ENCODE data around the gene ELN.
A peak's percentile ranks its signal among the peaks of the same experiment; 100 is the strongest.

Gene ELN

DNA sequence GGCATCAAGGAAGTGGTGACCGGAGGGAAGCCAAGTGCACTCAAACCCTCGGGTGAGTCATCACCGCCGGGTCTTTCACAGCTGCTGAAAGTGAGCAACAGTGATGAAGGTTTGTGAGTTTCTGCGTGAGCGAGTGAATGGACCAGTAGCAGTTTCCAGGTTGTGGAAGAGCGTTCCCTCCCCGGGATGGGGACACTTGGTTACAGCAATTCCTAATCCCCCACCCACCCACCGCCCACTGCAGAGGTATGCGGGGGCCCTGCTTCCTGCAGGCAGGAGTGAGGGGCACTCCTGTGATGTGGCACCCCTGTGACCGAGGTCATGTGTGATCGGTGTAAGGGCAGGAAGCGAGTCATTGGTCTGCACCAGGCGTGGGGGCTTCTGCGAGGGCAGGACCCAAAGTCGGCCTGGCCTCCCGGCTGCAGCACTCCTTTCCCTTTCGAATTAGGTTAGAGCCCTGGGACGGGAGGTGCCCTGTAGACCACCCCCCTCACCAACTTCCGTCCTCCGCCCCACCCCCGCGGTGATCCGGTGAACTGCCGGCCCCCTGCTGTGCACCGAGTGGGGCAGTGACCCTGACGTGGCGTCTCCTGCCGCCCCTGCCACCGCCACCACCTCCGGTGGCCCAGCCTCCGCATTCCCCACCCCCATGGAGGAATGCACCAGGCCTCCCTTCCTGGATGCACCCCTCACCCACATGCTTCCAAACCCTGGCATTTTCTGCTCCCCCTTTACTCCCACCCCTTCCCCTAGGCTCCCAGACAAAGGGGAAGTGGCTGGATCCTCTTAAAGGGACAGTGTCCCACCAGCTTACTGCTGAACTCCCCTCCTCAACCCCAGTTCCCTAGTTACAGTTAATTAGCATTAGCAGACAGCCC is 66.5 kb downstream of the ELN start:
- peak; percentile 97 for DNase-seq (ENCODE audit: low spot score)

GRCh38 chr7:74095135-74095534 is 67.2 kb downstream of the ELN start:
- DNase-seq (ENCODE audit: low spot score): no peak

DNA sequence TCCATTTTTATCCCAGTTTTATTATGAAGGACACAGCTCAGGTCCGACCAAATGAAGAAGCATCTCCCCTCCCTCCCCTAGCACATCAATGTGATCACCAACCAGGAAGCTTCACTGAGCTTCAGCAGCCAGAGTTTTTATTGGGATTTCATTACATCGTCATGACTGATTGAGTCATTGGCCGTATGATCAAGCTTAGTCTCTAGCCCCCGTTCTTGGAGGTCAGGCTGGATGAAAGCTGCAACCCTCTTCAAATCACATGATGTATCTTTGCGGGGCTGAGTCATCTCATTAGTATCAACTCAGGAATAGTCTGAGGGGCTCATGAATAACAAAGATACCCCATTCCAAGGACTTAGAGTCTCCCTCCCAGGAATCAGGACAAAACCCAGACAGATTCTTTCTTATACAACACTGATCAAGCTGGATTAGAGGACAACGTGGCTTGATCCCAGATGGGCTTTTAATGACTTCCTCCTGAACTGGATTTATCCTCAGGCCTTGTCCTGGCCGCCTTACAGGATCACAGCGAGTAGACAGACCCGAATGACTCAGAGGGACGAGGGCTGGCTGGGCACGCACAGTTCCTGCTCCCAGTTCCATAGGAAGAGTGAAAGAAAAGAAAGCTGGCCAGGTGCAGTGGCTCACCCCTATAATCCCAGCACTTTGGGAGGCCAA is 70.1 kb downstream of the ELN start:
- DNase-seq (ENCODE audit: low spot score): peak; percentile 74

DNA sequence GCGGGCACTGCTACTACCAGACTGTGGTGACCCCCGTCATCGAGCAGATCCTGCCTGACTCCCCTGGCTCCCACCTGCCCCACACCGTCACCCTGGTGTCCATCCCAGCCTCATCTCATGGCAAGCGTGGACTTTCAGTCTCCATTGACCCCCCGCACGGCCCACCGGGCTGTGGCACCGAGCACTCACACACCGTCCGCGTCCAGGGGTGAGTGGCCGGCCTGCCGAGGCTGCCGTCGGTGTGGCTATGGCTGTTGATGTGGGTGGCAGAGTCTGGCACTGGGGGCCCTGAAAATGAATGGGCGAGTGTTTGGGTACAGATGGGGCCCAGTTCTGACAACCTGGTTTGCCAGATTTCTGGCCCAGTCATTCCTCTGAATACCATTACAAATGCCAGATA is 71.1 kb downstream of the ELN start:
- no peak for DNase-seq (ENCODE audit: low spot score)

DNA sequence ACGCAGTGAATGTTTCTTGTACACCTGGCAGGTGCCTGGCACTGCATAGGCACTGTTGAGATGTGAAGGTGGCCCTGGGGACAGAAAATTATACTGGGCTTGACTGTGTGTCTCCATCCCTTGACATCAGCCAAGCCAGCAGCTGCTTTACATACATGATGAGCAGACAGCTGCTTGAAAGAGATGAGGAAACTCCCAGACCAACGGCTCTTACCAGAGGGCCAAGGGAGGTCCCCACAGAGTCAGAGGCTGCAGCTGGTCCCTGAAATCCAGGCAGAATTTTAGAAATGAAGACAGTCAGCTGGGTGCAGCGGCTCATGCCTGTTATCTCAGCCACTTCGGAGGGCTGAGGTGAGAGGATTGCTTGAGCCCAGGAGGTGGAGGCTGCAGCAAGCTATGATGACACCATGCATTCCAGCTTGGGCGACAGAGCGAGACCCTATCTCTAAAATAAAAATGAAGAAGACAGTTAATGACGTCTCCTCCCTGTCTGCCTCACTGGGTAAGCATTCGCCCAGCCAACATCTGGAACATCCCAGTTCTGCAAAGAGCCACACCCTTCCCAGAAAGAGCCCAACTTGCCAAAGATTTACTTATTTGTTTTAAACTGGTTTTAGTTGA is 73.2 kb downstream of the ELN start:
- DNase-seq (ENCODE audit: low spot score): peak; percentile 75

DNA sequence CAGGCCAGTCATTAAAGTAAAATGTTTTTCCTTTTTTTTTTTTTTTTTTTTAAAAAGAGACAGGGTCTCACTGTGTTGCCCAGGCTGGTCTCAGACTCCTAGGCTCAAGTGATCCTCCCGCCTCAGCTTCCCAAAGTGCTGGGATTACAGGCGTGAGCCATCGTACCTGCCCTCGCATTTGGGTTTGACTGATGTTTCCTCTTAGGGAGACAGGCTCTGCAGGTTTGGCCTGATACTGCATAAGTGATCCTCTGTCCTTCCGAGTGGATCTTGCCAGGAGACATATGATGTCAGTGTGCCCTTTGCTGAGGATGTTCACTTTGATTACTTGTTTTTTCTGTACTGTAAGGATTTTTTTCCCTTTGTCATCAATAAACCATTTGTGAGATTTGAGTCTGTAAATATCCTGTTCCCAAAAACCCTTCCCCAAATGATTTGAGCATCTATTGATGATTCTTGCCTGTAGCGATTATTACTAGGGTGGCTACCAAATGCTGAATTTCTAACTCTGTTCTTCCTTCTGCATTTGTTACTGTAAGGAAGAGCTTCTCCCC is 75.3 kb downstream of the ELN start:
- DNase-seq (ENCODE audit: low spot score): no peak

- peak; percentile 88 for DNase-seq (ENCODE audit: low spot score)
Measured at GRCh38 chr7:74104702-74105101, 76.7 kb downstream of the ELN start.

- DNase-seq (ENCODE audit: low spot score): no peak
Measured at GRCh38 chr7:74105992-74106391, 78.0 kb downstream of the ELN start.

- DNase-seq (ENCODE audit: low spot score): no peak
Measured at GRCh38 chr7:74106846-74107245, 78.9 kb downstream of the ELN start.

DNA sequence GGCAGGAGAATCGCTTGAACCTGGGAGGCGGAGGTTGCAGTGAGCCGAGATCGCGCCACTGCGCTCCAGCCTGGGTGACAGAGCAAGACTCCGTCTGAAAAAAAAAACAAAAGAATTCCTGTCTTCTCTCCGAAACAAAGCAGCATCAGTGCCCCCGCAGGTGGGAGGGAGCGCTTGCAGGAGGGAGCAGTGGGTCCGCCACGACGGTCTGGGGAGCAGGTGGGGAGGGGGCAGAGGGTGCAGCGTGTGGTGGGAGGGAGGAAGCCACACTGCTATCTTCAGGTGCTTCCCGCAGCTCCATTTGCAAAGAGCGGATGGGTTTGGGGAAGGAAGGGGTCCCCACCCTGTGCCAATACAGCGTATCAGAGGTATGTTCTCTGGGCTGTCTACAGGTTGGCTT is 87.4 kb downstream of the ELN start:
- no peak for DNase-seq (ENCODE audit: low spot score)

GRCh38 chr7:74116356-74116755 is 88.4 kb downstream of the ELN start:
- no peak for DNase-seq (ENCODE audit: low spot score)

Data from kidney tubule cell (primary cell).